HG03432 (cell line): ENCODE data around the gene UQCC2.

Experiments used
- ATAC-seq: cut with Tn5 transposase; IDR thresholded peaks from one replicate; pipeline ENCODE4 v1.9.1; 2021; ENCODE audit warnings: mild to moderate bottlenecking, moderate library complexity; ENCODE audit not compliant: unreplicated experiment

The UQCC2 gene

GRCh38 chr6:33725891-33726673, 14.6 kb upstream of the UQCC2 start:
- ATAC-seq = no peak

- no peak for ATAC-seq
These were observed 13.7 kb upstream of the UQCC2 start for GRCh38 chr6:33725222-33725621.

GRCh38 chr6:33724102-33725023, 12.9 kb upstream of the UQCC2 start:
- no peak for ATAC-seq

- ATAC-seq = no peak
These were observed 12.0 kb upstream of the UQCC2 start for GRCh38 chr6:33723371-33724085.

- ATAC-seq = no peak
These were observed 10.7 kb upstream of the UQCC2 start for GRCh38 chr6:33722103-33722623.

GRCh38 chr6:33721508-33721907, 10.0 kb upstream of the UQCC2 start:
- no peak for ATAC-seq

- ATAC-seq = no peak
These were observed 9.5 kb upstream of the UQCC2 start for GRCh38 chr6:33720998-33721397.

- ATAC-seq = no peak
These were observed 8.0 kb upstream of the UQCC2 start for GRCh38 chr6:33719326-33719987.

- no peak for ATAC-seq
These were observed 7.2 kb upstream of the UQCC2 start for GRCh38 chr6:33718713-33719112.

GRCh38 chr6:33717934-33718455, 6.5 kb upstream of the UQCC2 start:
- no peak for ATAC-seq

GRCh38 chr6:33716890-33717632, 5.6 kb upstream of the UQCC2 start:
- ATAC-seq = no peak

GRCh38 chr6:33716379-33716778, 4.9 kb upstream of the UQCC2 start:
- ATAC-seq = no peak

GRCh38 chr6:33714385-33715040, 3.0 kb upstream of the UQCC2 start:
- ATAC-seq = no peak

- ATAC-seq = no peak
These were observed 2.3 kb upstream of the UQCC2 start for GRCh38 chr6:33713786-33714185.

- ATAC-seq = no peak
These were observed 1.4 kb upstream of the UQCC2 start for GRCh38 chr6:33712914-33713313.

GRCh38 chr6:33710296-33711121, 991 bp downstream of the UQCC2 start:
- ATAC-seq = no peak

GRCh38 chr6:33709605-33710295, 1.8 kb downstream of the UQCC2 start:
- ATAC-seq = no peak
